A673 (cell line): ENCODE measurements around the gene CCIN. TPM values are rescaled to one million over a fixed set of nuclear protein-coding genes. Genes with fewer than 3 reads are reported as not detected.

Experiments
- BruUV-seq: library from RNA; stranded (reverse); fragments of 400-500 nt; replicated peaks from 2 replicates; lab custom pipeline; 2021; lab: Mats Ljungman, UMichigan
- CTCF ChIA-PET: fragments of 300-600 bp; sonication (Branson Sonifier 250); formaldehyde crosslinking; loops from one replicate; lab custom pipeline; 2022; ENCODE audit warnings: antibody characterized with exemption; lab: Charles Lee
- POLR2A ChIA-PET: fragments of 300-600 bp; sonication (Branson Sonifier 250); formaldehyde crosslinking; loops from one replicate; lab custom pipeline; 2022; ENCODE audit warnings: antibody characterized with exemption; ENCODE audit not compliant: low non-redundant PET; lab: Charles Lee
- DNase-seq: peaks from one replicate; pipeline ENCODE4 v3.0.0-alpha.2; 2015; ENCODE audit warnings: low spot score
- H3K27ac ChIP-seq: fragments of 200-600 bp; sonication (generic); 2 replicates; pipeline ENCODE4 v1.5.1; 2016; ENCODE audit warnings: mixed run types, low read depth, mild to moderate bottlenecking, mixed read lengths, antibody characterized with exemption, low read length; ENCODE audit not compliant: poor library complexity, severe bottlenecking
- H3K27me3 ChIP-seq: fragments of 200-600 bp; sonication (generic); replicated peaks from 2 replicates; pipeline ENCODE4 v1.6.1; 2017; ENCODE audit warnings: mixed run types, low read depth, mild to moderate bottlenecking, mixed read lengths, antibody characterized with exemption, low read length; ENCODE audit not compliant: insufficient read depth, poor library complexity
- H3K36me3 ChIP-seq: fragments of 200-600 bp; sonication (generic); 2 replicates; pipeline ENCODE4 v1.6.1; 2016; ENCODE audit warnings: mixed run types, mild to moderate bottlenecking, mixed read lengths, antibody characterized with exemption, low read length; ENCODE audit not compliant: insufficient read depth, poor library complexity, severe bottlenecking
- H3K4me1 ChIP-seq: fragments of 200-600 bp; sonication (generic); 2 replicates; pipeline ENCODE4 v1.6.1; 2017; ENCODE audit warnings: mixed run types, mild to moderate bottlenecking, mixed read lengths, antibody characterized with exemption, low read length; ENCODE audit not compliant: insufficient read depth, poor library complexity, severe bottlenecking
- H3K4me3 ChIP-seq: fragments of 200-600 bp; sonication (generic); 2 replicates; pipeline ENCODE4 v1.5.1; 2016; ENCODE audit warnings: low read depth, mixed run types, mild to moderate bottlenecking, mixed read lengths, low read length; ENCODE audit not compliant: poor library complexity, severe bottlenecking
- H3K9me3 ChIP-seq: fragments of 200-600 bp; sonication (generic); 2 replicates; pipeline ENCODE4 v1.6.1; 2016; ENCODE audit warnings: mixed run types, low read depth, mild to moderate bottlenecking, mixed read lengths, antibody characterized with exemption, low read length; ENCODE audit not compliant: poor library complexity, severe bottlenecking
- CTCF ChIP-seq: fragments of 300-800, 200-600 bp; sonication (generic); conservative IDR thresholded peaks from 2 replicates; pipeline ENCODE4 v1.5.1; 2017; ENCODE audit warnings: low read depth, mild to moderate bottlenecking, antibody characterized with exemption, low read length, moderate library complexity, mixed read lengths
- EZH2 ChIP-seq: fragments of 200-600 bp; sonication (generic); IDR thresholded peaks from 2 replicates; pipeline ENCODE4 v1.6.1; 2017; ENCODE audit warnings: borderline replicate concordance, low read depth, mild to moderate bottlenecking, mixed read lengths, antibody characterized with exemption, low read length; ENCODE audit not compliant: poor library complexity, severe bottlenecking
- intact Hi-C: fragments of 100-400 bp; cut with micrococcal nuclease; formaldehyde crosslinking; loops from one replicate; pipeline ENCODE4 v1.10.0; 2022; ENCODE audit not compliant: unreplicated experiment
- total RNA-seq: library from RNA; stranded (reverse); gene quantifications from 2 replicates; pipeline ENCODE4 v1.2.3, GENCODE V29; 2021

Gene CCIN
- total RNA-seq, 1 experiment from 2014 or later: not detected

- POLR2A ChIA-PET: no interaction called here
These were observed 23.2 kb upstream of the CCIN start for GRCh38 chr9:36145970-36146369.

DNA sequence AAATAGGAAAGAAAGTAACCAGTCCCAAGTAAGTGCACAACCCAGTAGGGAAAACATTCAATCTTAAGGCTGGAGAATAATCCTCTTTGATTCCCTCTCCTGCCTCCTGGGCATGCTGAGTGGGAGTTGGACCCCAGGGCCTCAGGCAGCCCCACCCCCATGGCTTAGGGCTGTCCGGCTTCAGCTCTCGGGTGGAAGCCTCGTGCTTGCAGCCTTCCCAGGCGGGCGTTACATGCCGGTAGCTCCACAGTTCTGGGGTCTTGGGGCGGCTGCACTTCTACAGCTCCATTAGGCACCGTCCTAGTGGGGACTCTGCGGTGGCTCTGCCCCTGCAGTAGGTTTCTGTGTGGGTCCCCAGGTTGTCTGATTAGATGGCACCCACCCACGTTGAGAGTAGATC lies 22.5 kb upstream of the CCIN start:
- Histone ChIP-seq H3K36me3 (no peaks in the 10 kb centered on the region), H3K4me1 (no peaks in the 10 kb centered on the region), H3K9me3 (no peaks in the 10 kb centered on the region), H3K27me3 (no peaks in the 10 kb centered on the region), H3K27ac (no peak overlapping the region), H3K4me3 (no peak overlapping the region)
- intact Hi-C loops: no loop called here
- no peak for DNase-seq
- POLR2A ChIA-PET: no interaction called here
- CTCF ChIA-PET: no interaction called here
- TF ChIP-seq EZH2 (no peak), CTCF (no peak)
- BruUV-seq: no TSS peak

More at GRCh38 chr9:36145970-36146369, 23.2 kb upstream of the CCIN start:
- Histone ChIP-seq H3K9me3 (no peaks in the 10 kb centered on the region), H3K36me3 (no peaks in the 10 kb centered on the region), H3K4me1 (no peaks in the 10 kb centered on the region), H3K4me3 (no peak overlapping the region), H3K27me3 (no peaks in the 10 kb centered on the region), H3K27ac (no peak overlapping the region)
- TF ChIP-seq EZH2: no peak
- no peak for TF ChIP-seq CTCF
- CTCF ChIA-PET: no interaction called here
- no TSS peak for BruUV-seq
- intact Hi-C loops: no loop called here
- DNase-seq: no peak

DNA sequence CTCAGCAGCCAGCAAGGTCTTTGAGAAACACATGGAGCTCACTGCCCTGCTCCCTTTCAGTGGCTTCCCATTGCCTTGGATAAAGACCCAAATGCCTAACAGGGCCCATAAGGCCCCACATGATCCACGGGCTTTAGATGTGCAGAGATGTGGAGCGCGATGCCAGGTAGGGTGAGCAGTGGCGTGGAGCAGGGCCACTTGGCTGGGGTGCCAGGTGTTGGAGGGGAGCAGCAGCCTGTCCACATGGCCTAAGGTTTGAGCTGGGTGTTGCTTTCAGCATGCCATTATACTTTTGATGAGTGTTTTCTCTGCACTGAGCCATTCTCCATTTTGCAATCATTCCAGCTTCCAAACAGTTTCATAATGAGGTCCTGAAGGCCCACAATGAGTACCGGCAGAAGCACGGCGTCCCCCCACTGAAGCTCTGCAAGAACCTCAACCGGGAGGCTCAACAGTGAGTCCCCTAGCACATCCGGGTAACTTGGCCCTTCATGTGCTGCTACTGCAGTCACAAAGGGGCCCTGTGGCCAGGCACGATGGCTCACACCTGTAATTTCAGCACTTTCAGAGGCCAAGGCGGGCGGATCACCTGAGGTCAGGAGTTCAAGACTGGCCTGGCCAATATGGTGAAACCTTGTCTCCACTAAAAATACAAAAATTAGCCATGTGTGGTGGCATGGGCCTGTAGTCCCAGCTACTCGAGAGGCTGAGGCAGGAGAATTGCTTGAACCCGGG lies 21.6 kb upstream of the CCIN start:
- POLR2A ChIA-PET: no interaction called here
- DNase-seq: no peak
- intact Hi-C loops: no loop called here
- Histone ChIP-seq H3K4me3 (no peak overlapping the region), H3K9me3 (no peaks in the 10 kb centered on the region), H3K27ac (no peak overlapping the region), H3K36me3 (no peaks in the 10 kb centered on the region), H3K27me3 (no peaks in the 10 kb centered on the region), H3K4me1 (no peaks in the 10 kb centered on the region)
- CTCF ChIA-PET: interaction anchor here (0.6 kb wide), 1 partner anchor 1312 kb away, joined by 3 read pairs; no protein-coding TSS in a partner anchor
- no TSS peak for BruUV-seq
- no peak for TF ChIP-seq CTCF
- no peak for TF ChIP-seq EZH2
